Caki2 (cell line): ENCODE data around the gene ELOB. TPM values are rescaled to one million over a fixed set of nuclear protein-coding genes. Genes with fewer than 3 reads are reported as not detected.
A peak's percentile ranks its signal among the peaks of the same experiment; 100 is the strongest.

ENCODE experiments used
- DNase-seq: peaks from one replicate; pipeline ENCODE4 v3.0.0-alpha.2; 2015; ENCODE audit warnings: low read depth
- in situ Hi-C: cut with HindIII; loops from 2 replicates; pipeline ENCODE4 v1.10.0; 2016; ENCODE audit warnings: low sequenced_read_pairs, low pct_unique_long_range_greater_than_20kb, mixed read lengths
- total RNA-seq: library from RNA; depleted of rRNA; stranded (reverse); fragments of >200 nt; shearing (Covaris generic); gene quantifications from 2 replicates; pipeline ENCODE4 v1.2.3, GENCODE V29; 2014; ENCODE audit warnings: low replicate concordance; rRNA removed

ELOB gene
- total RNA-seq = 473 and 526 TPM in 2 replicates

- in situ Hi-C loops = no loop called here
- peak; percentile 77 for DNase-seq
Observed at GRCh38 chr16:2777231-2777902, at the start of gene ELOB. TSS of gene ELOB (minus strand) at chr16:2777280. CDS start at chr16:2777239, 41 bp downstream.

DNA sequence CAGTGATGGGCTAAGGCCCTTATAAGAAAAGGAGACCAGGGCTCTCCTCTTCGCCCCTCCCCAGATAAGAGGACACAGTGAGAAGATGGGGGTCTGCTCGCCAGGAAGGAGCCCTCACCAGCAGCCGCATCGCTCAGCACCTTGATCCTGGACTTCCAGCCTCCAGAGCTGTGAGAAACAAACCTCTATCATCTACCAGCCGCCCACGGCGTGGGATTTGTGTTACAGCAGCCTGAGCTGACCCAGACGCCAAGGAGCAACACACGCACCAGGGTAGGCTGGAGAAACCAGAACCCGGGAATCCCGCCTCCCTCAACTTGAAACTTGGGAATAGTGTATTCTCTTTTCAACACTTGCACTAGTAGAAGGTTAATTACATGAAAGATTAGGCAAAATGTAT lies 48.8 kb upstream of the ELOB start:
- no peak for DNase-seq
- in situ Hi-C loops = no loop called here

GRCh38 chr16:2825049-2825742 lies 48.1 kb upstream of the ELOB start:
- no peak for DNase-seq
- in situ Hi-C loops = no loop called here

GRCh38 chr16:2824626-2825025 lies 47.5 kb upstream of the ELOB start:
- in situ Hi-C loops = no loop called here
- no peak for DNase-seq

GRCh38 chr16:2822496-2822895 lies 45.4 kb upstream of the ELOB start:
- in situ Hi-C loops = no loop called here
- no peak for DNase-seq

DNA sequence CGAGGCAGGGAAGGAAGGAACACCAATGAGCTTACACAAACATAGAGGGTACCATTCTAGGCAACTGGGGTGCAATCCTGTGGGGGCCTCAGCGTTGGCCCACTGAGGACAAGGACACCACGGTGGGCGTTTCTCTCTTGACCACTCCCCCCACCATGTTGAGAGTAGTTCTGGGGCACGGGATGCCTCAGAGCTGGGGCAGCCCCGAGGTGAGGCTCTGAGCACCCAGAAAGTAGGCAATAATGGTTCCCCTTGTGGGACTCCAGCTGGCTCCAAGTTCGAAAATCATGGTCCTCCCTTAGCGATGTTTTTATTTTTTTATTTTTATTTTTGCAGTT lies 45.0 kb upstream of the ELOB start:
- DNase-seq = no peak
- in situ Hi-C loops = no loop called here

DNA sequence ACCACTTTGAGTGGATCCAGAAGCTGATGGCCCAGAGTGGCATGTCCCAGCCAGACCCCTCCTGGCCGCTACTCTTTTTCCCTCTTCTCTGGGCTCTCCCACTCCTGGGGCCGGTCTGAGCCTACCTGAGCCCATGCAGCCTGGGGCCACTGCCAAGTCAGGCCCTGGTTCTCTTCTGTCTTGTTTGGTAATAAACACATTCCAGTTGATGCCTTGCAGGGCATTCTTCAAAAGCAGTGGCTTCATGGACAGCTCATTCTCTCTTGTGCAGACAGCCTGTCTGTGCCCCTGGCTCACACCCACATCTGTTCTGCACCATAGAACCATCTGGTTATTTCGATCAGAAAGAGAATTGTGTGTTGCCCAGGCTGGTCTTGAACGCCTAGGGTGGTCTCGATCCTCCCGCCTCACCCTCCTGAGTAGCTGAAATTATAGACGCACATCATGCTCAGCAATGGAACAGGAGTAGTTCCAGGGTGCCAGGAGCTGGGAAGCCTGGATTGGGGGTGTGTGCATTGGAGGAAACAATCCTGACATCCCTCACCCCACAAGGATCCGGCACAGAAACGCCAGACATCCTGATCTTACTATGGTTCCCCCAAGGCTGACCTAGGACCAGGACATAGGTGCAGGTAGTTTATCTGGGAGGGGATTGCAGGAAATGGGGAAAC lies 44.5 kb upstream of the ELOB start:
- in situ Hi-C loops = no loop called here
- no peak for DNase-seq

GRCh38 chr16:2820836-2821486 lies 43.9 kb upstream of the ELOB start:
- no peak for DNase-seq
- in situ Hi-C loops = no loop called here

DNA sequence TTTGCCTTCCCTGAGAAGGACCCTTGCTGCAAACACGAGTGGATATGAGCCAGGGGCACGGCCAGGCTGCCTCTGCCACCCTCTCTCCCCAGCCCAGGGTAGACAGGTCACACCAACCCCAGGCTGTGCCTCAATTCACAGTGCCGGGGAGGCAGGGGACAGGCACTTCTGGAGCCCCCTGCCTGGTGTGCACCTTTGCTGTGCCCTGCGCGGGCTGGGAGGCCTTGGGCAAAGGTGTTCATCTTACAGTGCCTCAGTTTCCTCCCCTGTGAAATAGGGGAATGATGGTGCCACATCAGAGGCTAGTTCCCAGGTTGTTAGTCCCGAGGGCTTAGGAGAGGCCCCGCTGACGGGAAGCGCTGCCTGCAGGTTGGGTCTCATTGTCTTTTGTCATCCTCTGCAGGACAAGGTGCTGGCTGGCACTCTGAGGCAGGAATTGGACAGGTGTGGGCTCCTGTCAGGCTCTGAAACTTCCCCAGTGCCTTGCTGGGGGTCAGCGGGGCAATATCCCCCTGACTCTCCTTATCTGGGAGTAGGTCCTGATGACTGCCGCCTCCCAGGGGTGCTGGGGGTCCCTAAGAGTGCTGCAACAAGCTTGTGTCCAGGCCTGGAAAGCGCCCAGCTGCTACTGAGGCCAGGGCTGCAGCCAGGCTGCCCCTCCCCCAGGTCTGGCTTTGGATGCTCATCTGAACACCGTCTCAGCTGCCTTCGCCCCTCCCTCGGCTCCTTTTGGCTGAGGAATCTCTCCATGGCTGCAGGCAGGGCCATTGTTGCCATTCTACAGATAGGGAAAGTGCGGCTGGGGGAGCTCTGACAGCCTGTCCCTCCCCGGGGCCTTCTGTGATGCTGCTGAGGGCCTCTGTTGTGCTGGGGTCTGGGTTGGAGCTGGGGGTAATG lies 43.1 kb upstream of the ELOB start:
- no peak for DNase-seq
- in situ Hi-C loops = no loop called here

DNA sequence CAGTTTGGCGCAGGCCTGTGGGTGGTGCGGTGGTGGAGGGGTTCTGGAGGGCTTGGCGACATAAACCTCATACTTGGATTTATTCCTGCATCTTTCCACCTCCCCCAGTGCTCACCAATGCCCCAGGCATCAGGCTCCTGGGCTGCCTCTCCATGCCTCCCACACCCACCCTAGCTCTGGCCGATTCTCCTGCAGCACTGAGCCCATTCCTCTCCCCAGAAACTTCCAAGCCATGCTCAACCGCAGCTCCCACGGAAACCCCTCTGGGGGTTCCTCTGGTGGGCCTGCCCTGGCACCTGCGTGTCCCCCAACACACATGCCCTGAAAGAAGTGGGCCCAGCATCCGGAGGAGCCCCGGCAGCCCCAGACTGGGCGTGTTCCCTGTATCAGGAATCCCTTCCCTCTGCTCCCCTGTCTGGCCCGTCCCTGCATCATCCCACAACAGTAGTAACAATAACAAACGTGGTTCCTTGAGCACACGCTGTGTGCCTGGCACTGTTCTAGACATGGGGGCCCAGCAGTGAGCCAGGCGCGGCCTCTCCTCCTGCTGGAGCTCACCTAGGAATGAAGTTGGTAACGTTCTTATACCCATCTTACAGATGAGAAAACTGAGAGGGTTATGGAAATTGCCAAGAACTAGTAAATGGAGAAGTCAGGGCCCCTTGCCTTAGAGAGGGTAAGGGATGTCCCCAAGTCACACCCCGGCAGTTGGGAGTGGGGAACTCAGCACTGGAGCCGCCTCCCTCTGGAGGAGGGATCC lies 42.3 kb upstream of the ELOB start:
- no peak for DNase-seq
- in situ Hi-C loops = no loop called here

DNA sequence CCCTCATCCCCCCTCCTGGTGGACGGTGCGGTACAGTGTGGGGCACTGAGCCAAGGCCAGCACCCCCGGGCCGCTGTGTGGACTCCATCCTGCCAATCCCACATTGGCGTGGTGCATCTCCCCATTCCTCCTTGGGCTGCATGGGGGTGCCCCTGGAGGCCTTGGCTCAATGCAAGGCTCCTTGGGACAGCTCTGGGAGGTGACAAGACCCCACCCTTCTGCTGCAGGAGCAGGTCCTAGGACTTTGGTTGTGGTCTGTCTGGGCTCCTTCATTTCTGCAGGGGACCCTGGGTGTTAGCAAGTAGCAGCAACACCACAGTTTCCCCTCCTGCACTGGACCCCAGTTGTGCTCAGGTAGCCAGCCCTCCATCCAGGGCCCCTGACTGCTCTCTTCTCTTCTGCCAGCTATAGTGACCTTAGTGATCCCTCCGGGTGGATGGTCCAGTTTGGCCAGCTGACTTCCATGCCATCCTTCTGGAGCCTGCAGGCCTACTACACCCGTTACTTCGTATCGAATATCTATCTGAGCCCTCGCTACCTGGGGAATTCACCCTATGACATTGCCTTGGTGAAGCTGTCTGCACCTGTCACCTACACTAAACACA lies 41.3 kb upstream of the ELOB start:
- DNase-seq = no peak
- in situ Hi-C loops = no loop called here

GRCh38 chr16:2817340-2818271 lies 40.5 kb upstream of the ELOB start:
- no peak for DNase-seq
- in situ Hi-C loops = no loop called here

GRCh38 chr16:2816751-2817339 lies 39.8 kb upstream of the ELOB start, which contains the start of gene PRSS21:
TSS of gene PRSS21 (plus strand) at chr16:2817237. CDS start at chr16:2817269, 32 bp downstream.
- no peak for DNase-seq
- in situ Hi-C loops = no loop called here

- in situ Hi-C loops = no loop called here
- DNase-seq = no peak
Observed at GRCh38 chr16:2815299-2815771, 38.3 kb upstream of the ELOB start.

DNA sequence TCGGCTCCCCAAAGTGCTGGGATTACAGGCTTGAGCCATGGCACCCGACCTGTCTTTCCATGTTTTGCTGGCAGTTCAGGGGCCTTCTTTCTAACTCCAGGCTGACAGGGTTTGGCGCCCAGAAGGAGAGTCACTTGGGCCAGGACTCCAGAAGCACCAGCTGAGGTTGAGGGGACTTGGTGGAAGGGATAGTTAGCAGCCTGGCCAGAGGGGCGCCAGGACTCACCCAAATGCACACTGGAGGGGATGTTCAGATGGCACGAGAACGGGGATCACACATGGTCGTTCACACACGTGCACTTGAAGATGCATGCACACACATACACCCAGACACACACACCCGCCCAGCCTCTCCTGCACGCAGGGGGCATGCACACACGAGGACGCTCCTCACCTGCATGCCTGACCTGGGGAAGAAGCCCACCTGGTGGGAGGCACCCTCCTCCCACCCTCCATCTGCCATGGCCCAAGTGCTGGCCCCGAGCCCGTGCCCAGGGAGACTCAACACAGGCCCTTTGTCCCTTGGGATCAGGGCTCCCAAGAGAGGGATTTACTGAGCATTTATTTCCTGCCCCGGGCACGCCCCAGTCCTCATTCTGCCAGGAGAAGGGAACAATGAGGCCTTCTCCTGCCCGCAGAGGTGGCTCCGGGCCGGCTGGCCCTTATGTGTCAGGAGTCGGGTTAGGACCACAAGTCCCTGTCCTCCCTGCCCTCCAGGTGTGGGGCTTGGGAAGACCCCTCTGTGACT lies 37.6 kb upstream of the ELOB start:
- in situ Hi-C loops = no loop called here
- no peak for DNase-seq
